Retinal pigment epithelial cell (primary cell): ENCODE data around the gene SCMH1.
"Not testable (repeated sequence)": the region's sequence is repeated elsewhere in the genome, so short reads cannot be mapped to it uniquely, and the experiment has no call there.

Experiments used
- DNase-seq: peaks from one replicate; pipeline ENCODE4 v3.0.0-alpha.2; 2010; ENCODE audit warnings: low read depth
- H3K4me3 ChIP-seq: 2 replicates; pipeline ENCODE4 v1.5.1; 2011; ENCODE audit warnings: mild to moderate bottlenecking, low read length, control low read depth, moderate library complexity
- CTCF ChIP-seq: conservative IDR thresholded peaks from 2 replicates; pipeline ENCODE4 v1.5.1; 2011; ENCODE audit warnings: low read depth, low read length, control low read depth, inconsistent platforms

The SCMH1 gene

GRCh38 chr1:41274752-41275545, 32.8 kb upstream of the SCMH1 start:
- no peak for DNase-seq
- H3K4me3 ChIP-seq = no peak overlapping the region
- no peak for TF ChIP-seq CTCF

GRCh38 chr1:41272601-41273000, 30.5 kb upstream of the SCMH1 start:
- no peak for TF ChIP-seq CTCF
- no peak for DNase-seq
- no peak overlapping the region for H3K4me3 ChIP-seq

- peak; percentile 93 for TF ChIP-seq CTCF
- DNase-seq = peak; percentile 19
- no peak overlapping the region for H3K4me3 ChIP-seq
Observed at GRCh38 chr1:41268154-41268770, 26.2 kb upstream of the SCMH1 start.

- no peak for DNase-seq
- no peak overlapping the region for H3K4me3 ChIP-seq
- TF ChIP-seq CTCF = no peak
Observed at GRCh38 chr1:41261926-41262618, 20.0 kb upstream of the SCMH1 start.

- DNase-seq = no peak
- no peak overlapping the region for H3K4me3 ChIP-seq
- no peak for TF ChIP-seq CTCF
Observed at GRCh38 chr1:41260768-41261167, 18.7 kb upstream of the SCMH1 start.

- TF ChIP-seq CTCF = no peak
- no peak overlapping the region for H3K4me3 ChIP-seq
- DNase-seq = no peak
Observed at GRCh38 chr1:41259221-41259620, 17.1 kb upstream of the SCMH1 start.

GRCh38 chr1:41255978-41256377, 13.9 kb upstream of the SCMH1 start:
- H3K4me3 ChIP-seq = no peak overlapping the region
- TF ChIP-seq CTCF = no peak
- no peak for DNase-seq

- DNase-seq, H3K4me3 ChIP-seq: not testable (repeated sequence)
Observed at GRCh38 chr1:41251120-41251519, 9.0 kb upstream of the SCMH1 start.
